ENCODE measurements around the gene TSSK6. TPM values are rescaled to one million over a fixed set of nuclear protein-coding genes. Genes with fewer than 3 reads are reported as not detected.

The TSSK6 gene
- total and polyA plus RNA-seq, 2 of the 4 experiments (the other 2 are of a cell fraction) = 1.3 to 2.2 TPM

- H2BK20ac ChIP-seq (ENCODE audit: low read depth, low read length) = no peak overlapping the region
- intact Hi-C loops (cut with micrococcal nuclease) (no loop called here), dilution Hi-C loops (cut with HindIII; ENCODE audit: low sequenced_read_pairs, unreplicated experiment) (no loop called here), in situ Hi-C loops (cut with MboI; ENCODE audit: low sequenced_read_pairs) (no loop called here)
- peaks cover 14 to 44% of the 10 kb centered on the region in 2 experiments; a peak in 3 of 4 replicates for H3K79me1 ChIP-seq (ENCODE audit: low read depth in 1 of 2, low read length in 2 of 2)
- H3K14ac ChIP-seq (replicated peaks; ENCODE audit: low read depth, low read length) = no peak overlapping the region
- H3K18ac ChIP-seq (ENCODE audit: low read depth, low read length) = no peak overlapping the region
- no peaks in the 10 kb centered on the region for H3K27me3 ChIP-seq (ENCODE audit: control insufficient read depth, insufficient read depth, low read length)
- H2AFZ ChIP-seq (replicated peaks; ENCODE audit: low read length, poor library complexity) = no peak overlapping the region
- H3K4me2 ChIP-seq (ENCODE audit: low read depth, low read length) = no peak overlapping the region
- H3K9me1 ChIP-seq (ENCODE audit: insufficient read depth, low read length) = no peaks in the 10 kb centered on the region
- no TSS peak for BruUV-seq (replicated peaks)
- ChIA-PET POLR2A (ENCODE audit: unreplicated experiment) (no interaction called here), CTCF (no interaction called here)
- H3K9ac ChIP-seq (ENCODE audit: low read depth, low read length) = no peak overlapping the region
- no peak overlapping the region for H2BK5ac ChIP-seq (ENCODE audit: low read depth, low read length, poor library complexity, severe bottlenecking)
- H3K36me3 ChIP-seq (ENCODE audit: control insufficient read depth, insufficient read depth, low read length) = peaks cover 80% of the 10 kb centered on the region
- H2AK9ac ChIP-seq (replicated peaks; ENCODE audit: low read depth, low read length, poor library complexity) = no peak overlapping the region
- H3K9me3 ChIP-seq (ENCODE audit: control insufficient read depth, insufficient read depth, low read length) = no peaks in the 10 kb centered on the region
- WGBS, 2 experiments (ENCODE audit: extremely low coverage in 2 of 2, insufficient read length in 1 of 2) = 92% methylated on average over 5 of the region's 33 CpGs; no CpG with 5 or more reads in 1 of the 2 experiments
- no peak overlapping the region for H3K4ac ChIP-seq (ENCODE audit: low read depth, low read length)
- H4K5ac ChIP-seq (ENCODE audit: low read depth, low read length) = no peak overlapping the region
- H4K91ac ChIP-seq (ENCODE audit: insufficient read depth, low read depth, low read length) = no peak overlapping the region
- TF ChIP-seq USF2 (IDR thresholded peaks at IDR 0.05; ENCODE audit: low read depth, low read length) (no peak), MAFK (IDR thresholded peaks at IDR 0.05; ENCODE audit: low read depth, low read length) (no peak), RCOR1 (IDR thresholded peaks at IDR 0.05; ENCODE audit: insufficient replicate concordance, low read length) (no peak), CHD1 (IDR thresholded peaks at IDR 0.05; ENCODE audit: low read depth, low read length) (no peak)
- TF ChIP-seq, protein P1, sequence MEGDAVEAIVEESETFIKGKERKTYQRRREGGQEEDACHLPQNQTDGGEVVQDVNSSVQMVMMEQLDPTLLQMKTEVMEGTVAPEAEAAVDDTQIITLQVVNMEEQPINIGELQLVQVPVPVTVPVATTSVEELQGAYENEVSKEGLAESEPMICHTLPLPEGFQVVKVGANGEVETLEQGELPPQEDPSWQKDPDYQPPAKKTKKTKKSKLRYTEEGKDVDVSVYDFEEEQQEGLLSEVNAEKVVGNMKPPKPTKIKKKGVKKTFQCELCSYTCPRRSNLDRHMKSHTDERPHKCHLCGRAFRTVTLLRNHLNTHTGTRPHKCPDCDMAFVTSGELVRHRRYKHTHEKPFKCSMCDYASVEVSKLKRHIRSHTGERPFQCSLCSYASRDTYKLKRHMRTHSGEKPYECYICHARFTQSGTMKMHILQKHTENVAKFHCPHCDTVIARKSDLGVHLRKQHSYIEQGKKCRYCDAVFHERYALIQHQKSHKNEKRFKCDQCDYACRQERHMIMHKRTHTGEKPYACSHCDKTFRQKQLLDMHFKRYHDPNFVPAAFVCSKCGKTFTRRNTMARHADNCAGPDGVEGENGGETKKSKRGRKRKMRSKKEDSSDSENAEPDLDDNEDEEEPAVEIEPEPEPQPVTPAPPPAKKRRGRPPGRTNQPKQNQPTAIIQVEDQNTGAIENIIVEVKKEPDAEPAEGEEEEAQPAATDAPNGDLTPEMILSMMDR (conservative IDR thresholded peaks at IDR 0.05; ENCODE audit: low read depth, low read length) = no peak
- H3K4me3 ChIP-seq (ENCODE audit: insufficient read depth, low read depth, low read length) = no peak overlapping the region
- no peak overlapping the region for H3K56ac ChIP-seq (ENCODE audit: extremely low read depth, insufficient read depth, low read length)
- no peak overlapping the region for H3K27ac ChIP-seq (ENCODE audit: insufficient read depth, low read length)
- H4K8ac ChIP-seq (ENCODE audit: low read depth in 2 of 2, low read length in 2 of 2) = no peak overlapping the region
- no peak overlapping the region for H3K23ac ChIP-seq (ENCODE audit: low read depth, low read length)
- no peak overlapping the region for H2AK5ac ChIP-seq (ENCODE audit: low read depth, low read length)
- H2BK120ac ChIP-seq (ENCODE audit: low read depth, low read length) = no peak overlapping the region
- no peak overlapping the region for H2BK15ac ChIP-seq (ENCODE audit: low read depth, low read length)
- no peaks in the 10 kb centered on the region for H3K4me1 ChIP-seq (ENCODE audit: control insufficient read depth, insufficient read depth, low read length)
- ATAC-seq (ENCODE audit: low read depth) (no peak), DNase-seq (no peak)
- H4K20me1 ChIP-seq (ENCODE audit: insufficient read depth, low read length) = peaks cover 6% of the 10 kb centered on the region
These were observed 16.9 kb downstream of the TSSK6 start for GRCh38 chr19:19498255-19498991.

Data from IMR-90 (cell line).